GM11168 (cell line): Measurements from ENCODE around the gene RXRG.

Source experiments
- in situ Hi-C: fragments of 300-500 bp; cut with MboI; formaldehyde crosslinking; loops from one replicate; pipeline ENCODE4 v1.12.0; 2022; ENCODE audit warnings: low sequenced_read_pairs; ENCODE audit not compliant: unreplicated experiment

The RXRG gene

GRCh38 chr1:165416876-165417275 lies 28.1 kb downstream of the RXRG start:
- in situ Hi-C loops: no loop called here

- in situ Hi-C loops: no loop called here
These were observed 29.9 kb downstream of the RXRG start for GRCh38 chr1:165415068-165415467.

- in situ Hi-C loops: loop anchor here (5.0 kb wide), 1 partner anchor 178 kb away; no protein-coding TSS in a partner anchor
These were observed 30.3 kb downstream of the RXRG start for GRCh38 chr1:165414620-165415019.

GRCh38 chr1:165411396-165411795 lies 33.5 kb downstream of the RXRG start:
- in situ Hi-C loops: loop anchor here (5.0 kb wide), 1 partner anchor 181 kb away; no protein-coding TSS in a partner anchor

- in situ Hi-C loops: loop anchor here (5.0 kb wide), 1 partner anchor 182 kb away; no protein-coding TSS in a partner anchor
These were observed 35.1 kb downstream of the RXRG start for GRCh38 chr1:165409657-165410358.

- in situ Hi-C loops: no loop called here
These were observed 36.4 kb downstream of the RXRG start for GRCh38 chr1:165408518-165408917.

GRCh38 chr1:165407398-165407797 lies 37.5 kb downstream of the RXRG start:
- in situ Hi-C loops: no loop called here

- in situ Hi-C loops: no loop called here
These were observed 41.0 kb downstream of the RXRG start for GRCh38 chr1:165403835-165404482.

- in situ Hi-C loops: no loop called here
These were observed 42.3 kb downstream of the RXRG start for GRCh38 chr1:165402517-165403111.

GRCh38 chr1:165397944-165398343 lies 47.0 kb downstream of the RXRG start:
- in situ Hi-C loops: loop anchor here (25.0 kb wide), 1 partner anchor 514 kb away; no protein-coding TSS in a partner anchor

GRCh38 chr1:165395901-165396300 lies 49.0 kb downstream of the RXRG start:
- in situ Hi-C loops: loop anchor here (25.0 kb wide), 1 partner anchor 516 kb away; no protein-coding TSS in a partner anchor

GRCh38 chr1:165395478-165395877 lies 49.4 kb downstream of the RXRG start:
- in situ Hi-C loops: loop anchor here (25.0 kb wide), 1 partner anchor 517 kb away; no protein-coding TSS in a partner anchor

- in situ Hi-C loops: loop anchor here (25.0 kb wide), 1 partner anchor 519 kb away; no protein-coding TSS in a partner anchor
These were observed 52.0 kb downstream of the RXRG start for GRCh38 chr1:165392634-165393571.

- in situ Hi-C loops: loop anchor here (25.0 kb wide), 1 partner anchor 523 kb away; no protein-coding TSS in a partner anchor
These were observed 55.3 kb downstream of the RXRG start for GRCh38 chr1:165389609-165390008.

- in situ Hi-C loops: loop anchor here (25.0 kb wide), 1 partner anchor 524 kb away; no protein-coding TSS in a partner anchor
These were observed 57.0 kb downstream of the RXRG start for GRCh38 chr1:165387961-165388360.

GRCh38 chr1:165387505-165387904 lies 57.4 kb downstream of the RXRG start:
- in situ Hi-C loops: loop anchor here (25.0 kb wide), 1 partner anchor 525 kb away; no protein-coding TSS in a partner anchor

- in situ Hi-C loops: loop anchor here (25.0 kb wide), 1 partner anchor 528 kb away; no protein-coding TSS in a partner anchor
These were observed 61.1 kb downstream of the RXRG start for GRCh38 chr1:165383599-165384405.

- in situ Hi-C loops: loop anchor here (25.0 kb wide), 1 partner anchor 529 kb away; no protein-coding TSS in a partner anchor
These were observed 61.9 kb downstream of the RXRG start for GRCh38 chr1:165383067-165383466.
